Right renal cortex interstitium (tissue), 3 donors: Measurements from ENCODE around the gene RNF224. TPM values are rescaled to one million over a fixed set of nuclear protein-coding genes. Genes with fewer than 3 reads are reported as not detected.

Experiments
- DNase-seq, 3 donors: peaks; one replicate each; pipeline ENCODE4 v3.0.0-alpha.2; 2013; ENCODE audit warnings: low read depth in 3 of 3, low spot score in 2 of 3
- polyA plus RNA-seq, 3 donors: library from polyadenylated mRNA; unstranded; fragments of 120-200 nt; gene quantifications; one replicate each; pipeline ENCODE4 v1.2.1, GENCODE V29; 2013; ENCODE audit not compliant: insufficient read length in 3 of 3

RNF224 gene
- polyA plus RNA-seq, 3 donors: 3.0 to 8.0 (median 4.6) TPM

- no peak for DNase-seq
Observed at GRCh38 chr9:137269231-137269772, 42.0 kb downstream of the RNF224 start.

- no peak for DNase-seq
Observed at GRCh38 chr9:137270929-137271695, 43.8 kb downstream of the RNF224 start.

- DNase-seq: no peak
Observed at GRCh38 chr9:137271696-137272076, 44.4 kb downstream of the RNF224 start.

DNA sequence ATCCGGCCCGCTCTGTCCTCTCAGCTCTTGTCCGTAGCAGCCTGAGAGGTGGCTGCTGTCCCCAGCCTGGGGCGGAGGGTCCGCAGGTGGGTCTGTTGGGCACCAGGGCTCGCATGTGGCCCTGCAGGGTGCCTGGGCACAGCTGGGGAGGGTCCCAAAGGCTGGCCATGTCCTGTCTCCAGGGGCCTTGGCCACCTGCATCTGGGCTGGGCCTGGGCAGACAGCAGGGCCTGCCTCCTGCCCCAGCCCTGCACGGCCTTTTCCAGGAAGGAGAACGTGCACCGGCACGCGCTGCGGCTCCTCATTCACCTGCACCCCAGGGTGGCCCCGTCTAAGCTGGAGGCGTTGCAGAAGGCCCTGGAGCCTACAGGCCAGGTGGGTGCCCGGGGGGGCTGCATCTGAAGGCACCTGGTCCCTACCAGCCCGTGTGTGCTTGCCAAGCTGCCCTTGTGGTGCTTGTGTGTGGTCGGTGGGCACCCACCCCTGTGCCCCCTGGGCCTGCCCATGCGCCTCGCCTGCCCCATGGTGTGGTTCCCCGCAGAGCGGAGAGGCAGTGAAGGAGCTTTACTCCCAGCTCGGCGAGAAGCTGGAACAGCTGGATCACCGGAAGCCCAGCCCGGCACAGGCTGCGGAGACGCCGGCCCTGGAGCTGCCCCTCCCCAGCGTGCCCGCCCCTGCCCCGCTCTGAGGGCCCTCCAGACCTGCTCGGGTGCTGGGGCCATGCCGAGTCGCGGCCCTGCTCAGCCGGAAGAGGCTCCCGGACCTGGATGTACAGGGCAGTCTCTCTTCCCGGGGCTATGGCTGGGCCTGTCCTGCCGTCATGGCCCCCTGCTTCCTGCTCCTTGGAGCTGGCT, 45.2 kb downstream of the RNF224 start:
- DNase-seq: no peak

DNA sequence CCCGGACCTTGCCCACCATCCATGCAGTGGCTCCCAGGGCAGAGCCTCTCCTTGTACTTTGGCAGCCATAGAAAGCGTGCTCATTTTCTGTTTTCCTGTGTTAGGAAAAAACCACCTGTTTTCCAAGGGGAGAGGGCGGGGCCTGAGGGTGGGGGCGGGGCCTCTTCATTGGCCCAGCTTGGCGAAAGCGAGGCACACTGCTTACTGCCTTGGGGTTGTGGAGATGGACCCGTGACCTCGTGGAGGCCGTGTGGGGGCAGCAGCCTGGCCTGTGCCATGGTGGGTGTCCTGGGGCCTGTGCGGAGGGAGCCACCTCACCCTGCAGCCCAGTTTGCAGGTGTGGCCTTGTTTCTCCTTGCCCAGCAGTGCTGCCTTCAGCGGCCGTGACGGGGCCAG, 45.8 kb downstream of the RNF224 start:
- no peak for DNase-seq

DNA sequence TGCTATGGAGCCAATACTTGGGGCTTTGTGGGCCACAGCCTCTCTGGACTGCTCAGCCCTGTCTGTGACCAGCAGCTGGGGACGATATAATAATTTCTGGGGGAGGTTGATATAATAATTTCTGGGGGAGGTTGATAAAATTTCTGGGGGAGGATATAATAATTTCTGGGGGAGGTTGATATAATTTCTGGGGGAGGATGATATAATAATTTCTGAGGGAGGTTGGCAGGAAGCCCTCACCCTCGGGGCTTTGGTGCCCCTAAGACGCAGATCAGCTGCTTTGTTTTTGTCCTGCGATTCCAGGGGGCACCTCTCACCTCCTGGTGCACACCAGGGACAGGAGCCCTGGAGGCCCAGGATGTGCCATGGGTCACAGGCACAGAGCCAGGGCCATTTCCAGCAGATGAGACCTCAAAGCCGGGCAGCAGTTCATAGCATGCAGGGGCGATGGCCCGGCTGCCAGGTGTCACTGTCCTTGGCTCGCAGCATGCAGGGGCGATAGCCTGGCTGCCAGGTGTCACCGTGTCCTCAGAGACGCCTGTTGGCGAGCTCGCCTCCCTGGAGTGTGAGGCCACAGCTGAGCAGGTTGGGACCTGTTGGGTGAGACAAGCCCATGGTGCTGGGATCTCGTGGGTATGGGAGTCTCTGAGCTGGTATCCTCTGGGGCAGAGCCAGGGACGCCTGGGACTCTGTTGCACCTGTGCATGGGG, 46.5 kb downstream of the RNF224 start:
- DNase-seq: no peak

DNA sequence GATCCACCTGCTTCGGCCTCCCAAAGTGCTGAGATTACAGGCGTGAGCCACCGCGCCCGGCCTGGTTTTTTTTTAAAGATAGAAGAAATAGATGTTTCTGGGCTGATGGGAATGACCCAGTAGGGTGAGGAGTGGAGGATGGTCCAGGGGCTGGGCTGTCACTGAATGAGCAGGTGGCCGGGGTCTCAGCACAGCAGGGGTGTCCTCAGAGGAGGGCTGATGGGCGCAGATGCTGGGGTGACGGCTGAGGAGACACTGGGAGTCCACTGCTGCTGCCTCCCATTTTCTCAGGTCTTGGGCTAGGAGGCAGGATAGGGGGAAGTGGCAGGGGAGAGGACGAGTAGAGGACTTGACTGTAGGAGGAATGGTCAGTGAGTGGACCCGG, 47.9 kb downstream of the RNF224 start:
- no peak for DNase-seq

DNA sequence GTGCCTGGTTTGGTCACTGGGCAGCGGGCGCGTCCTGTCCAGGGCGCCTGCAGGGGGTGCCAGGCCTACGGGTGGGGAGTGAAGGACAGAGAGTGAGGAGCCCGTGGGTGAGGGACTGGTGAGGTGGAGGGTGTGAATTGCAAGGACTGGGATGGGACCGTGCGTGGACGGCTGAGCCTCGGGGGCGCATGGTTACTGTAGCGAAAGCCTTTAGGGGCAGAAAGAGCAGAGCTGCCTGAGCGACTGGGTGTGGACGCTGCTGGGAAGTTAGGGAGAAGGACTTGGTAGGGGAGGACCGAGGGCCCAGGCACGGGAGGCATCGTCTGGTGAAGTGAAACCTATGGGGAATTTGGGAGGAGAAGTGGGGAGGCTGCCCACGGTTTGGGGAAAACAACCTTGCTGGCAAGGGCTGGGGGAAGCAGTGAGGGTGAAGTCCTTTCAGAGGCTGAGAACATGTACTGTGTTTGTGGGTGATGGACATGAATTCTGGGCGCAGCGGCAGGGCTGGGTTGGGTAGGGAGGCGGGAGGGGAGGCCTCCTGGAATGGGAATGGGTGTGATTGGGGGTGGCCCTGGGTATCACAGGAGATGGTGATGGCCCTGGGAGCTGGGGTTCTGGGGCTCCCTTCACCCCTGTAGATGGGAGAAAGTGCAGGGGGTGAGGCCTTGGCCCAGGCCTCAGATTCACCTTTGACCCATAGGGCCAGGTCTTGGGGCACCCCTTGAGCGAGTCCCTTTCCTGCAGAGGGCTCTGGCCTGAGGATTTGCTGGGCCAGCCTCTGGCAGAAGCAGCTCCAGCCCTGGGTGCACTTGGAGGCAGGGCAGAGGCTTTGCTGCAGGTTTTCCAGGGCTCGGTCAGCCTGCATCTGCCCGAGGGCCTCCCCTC, 48.5 kb downstream of the RNF224 start:
- DNase-seq: no peak

GRCh38 chr9:137276473-137277328, 49.4 kb downstream of the RNF224 start:
- no peak for DNase-seq

GRCh38 chr9:137277329-137278041, 50.2 kb downstream of the RNF224 start, which contains the start of gene TOR4A:
TOR4A (plus strand) TSS chr9:137277726; CDS start chr9:137278690, 964 bp downstream.
- DNase-seq: no peak

DNA sequence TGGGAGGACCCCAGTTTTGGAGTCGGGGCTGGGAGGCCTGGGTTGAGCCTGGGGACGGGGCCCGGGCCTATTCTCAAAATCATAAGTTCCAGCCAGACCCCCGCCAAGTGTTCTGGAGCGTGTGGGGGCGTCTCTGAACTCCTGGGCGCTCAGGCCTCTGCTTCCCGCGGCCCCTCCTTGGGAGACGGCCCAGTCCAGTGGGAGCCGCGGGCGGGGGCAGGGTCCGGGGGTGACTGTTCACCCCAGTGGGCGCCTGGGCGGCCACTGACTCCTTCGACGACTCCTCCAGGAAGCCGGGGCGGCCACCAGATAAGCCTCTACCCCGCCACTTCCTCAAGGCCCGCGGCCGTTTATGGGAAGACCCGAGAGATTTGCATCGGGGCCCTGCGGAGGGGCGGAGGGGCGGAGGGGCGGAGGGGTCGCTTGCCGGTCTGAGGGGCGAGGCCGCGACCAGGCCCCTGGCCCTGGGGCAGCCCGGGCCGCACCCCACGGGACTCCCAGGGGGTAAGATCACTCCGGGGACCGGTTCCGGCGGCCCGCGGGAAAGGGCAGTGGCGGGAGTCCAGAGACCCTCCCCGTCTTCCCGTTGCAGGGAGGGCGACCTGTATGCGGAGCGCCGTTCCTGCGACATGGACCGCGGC, 50.9 kb downstream of the RNF224 start:
- no peak for DNase-seq

Other genes with a start within 250 kb of the RNF224 start
- gene PTGDS, start 250.0 kb upstream of the RNF224 start, polyA plus RNA-seq: 10 to 100 TPM; 20.9 to 29.3 (median 25.4) TPM
- gene LCNL1, start 244.5 kb upstream of the RNF224 start, polyA plus RNA-seq: under 1 TPM; 0.03 to 0.23 (median 0.12) TPM
- 10 to 100 TPM; 22.3 to 27.0 (median 24.4) TPM for gene PAXX, start 235.1 kb upstream of the RNF224 start, polyA plus RNA-seq
- under 1 TPM in 2 of 3 donors, not detected in 1; 0.36 to 0.38 TPM for gene CLIC3, start 230.9 kb upstream of the RNF224 start, polyA plus RNA-seq
- gene ABCA2, start 199.3 kb upstream of the RNF224 start, polyA plus RNA-seq: 10 to 100 TPM; 42.0 to 49.0 (median 46.3) TPM
- under 1 TPM in 1 of 3 donors, not detected in 2; 0.06 TPM for gene FUT7, start 195.4 kb upstream of the RNF224 start, polyA plus RNA-seq
- 10 to 100 TPM; 16.3 to 20.1 (median 18.7) TPM for gene NPDC1, start 181.3 kb upstream of the RNF224 start, polyA plus RNA-seq
- gene ENTPD2, start 173.4 kb upstream of the RNF224 start, polyA plus RNA-seq: 1 to 10 TPM; 2.9 to 3.9 (median 3.3) TPM
- 1 to 10 TPM; 5.4 to 6.2 (median 5.9) TPM for gene SAPCD2, start 156.9 kb upstream of the RNF224 start, polyA plus RNA-seq
- gene UAP1L1, start 150.0 kb upstream of the RNF224 start, polyA plus RNA-seq: 1 to 10 TPM; 3.5 to 5.4 (median 3.8) TPM
- gene MAN1B1, start 140.5 kb upstream of the RNF224 start, polyA plus RNA-seq: 10 to 100 TPM; 43.6 to 48.3 (median 47.0) TPM
- 10 to 100 TPM; 11.8 to 19.8 (median 11.9) TPM for gene DPP7, start 112.8 kb upstream of the RNF224 start, polyA plus RNA-seq
- gene GRIN1, start 88.3 kb upstream of the RNF224 start, polyA plus RNA-seq: not detected
- gene LRRC26, start 57.5 kb upstream of the RNF224 start, polyA plus RNA-seq: not detected
- gene TMEM210, start 55.4 kb upstream of the RNF224 start, polyA plus RNA-seq: not detected
- gene ANAPC2, start 38.9 kb upstream of the RNF224 start, polyA plus RNA-seq: 10 to 100 TPM; 29.1 to 34.5 (median 31.9) TPM
- gene SSNA1, start 38.8 kb upstream of the RNF224 start, polyA plus RNA-seq: 10 to 100 TPM; 41.4 to 52.2 (median 43.2) TPM
- 10 to 100 TPM; 12.8 to 15.5 (median 13.2) TPM for gene TPRN, start 26.8 kb upstream of the RNF224 start, polyA plus RNA-seq
- 10 to 100 TPM; 39.7 to 44.3 (median 42.6) TPM for gene TMEM203, start 21.9 kb upstream of the RNF224 start, polyA plus RNA-seq
- gene NDOR1, start 21.8 kb upstream of the RNF224 start, polyA plus RNA-seq: 1 to 10 TPM; 7.6 to 8.2 (median 8.2) TPM
- gene RNF208, start 5.3 kb upstream of the RNF224 start, polyA plus RNA-seq: 1 to 10 TPM; 5.1 to 7.2 (median 5.2) TPM
- gene CYSRT1, start 2.3 kb upstream of the RNF224 start, polyA plus RNA-seq: 1 to 10 TPM; 3.1 to 6.6 (median 5.6) TPM
- gene SLC34A3, start 3.4 kb downstream of the RNF224 start, polyA plus RNA-seq: 1 to 10 TPM; 2.8 to 6.0 (median 5.2) TPM
- gene TUBB4B, start 13.8 kb downstream of the RNF224 start, polyA plus RNA-seq: 100 to 1,000 TPM; 332 to 418 (median 352) TPM
- 1 to 10 TPM in 2 of 3 donors, under 1 TPM in 1; 0.75 to 1.6 (median 1.1) TPM for gene STPG3, start 23.8 kb downstream of the RNF224 start, polyA plus RNA-seq
- 10 to 100 TPM; 45.5 to 54.0 (median 51.3) TPM for gene NELFB, start 27.8 kb downstream of the RNF224 start, polyA plus RNA-seq
- 1 to 10 TPM; 3.7 to 4.3 (median 4.2) TPM for gene TOR4A, start 50.2 kb downstream of the RNF224 start, polyA plus RNA-seq
- 1 to 10 TPM; 5.3 to 7.5 (median 6.4) TPM for gene NRARP, start 74.8 kb downstream of the RNF224 start, polyA plus RNA-seq
- gene EXD3, start 195.7 kb downstream of the RNF224 start, polyA plus RNA-seq: 1 to 10 TPM; 8.7 to 9.2 (median 8.9) TPM
- gene NOXA1, start 195.9 kb downstream of the RNF224 start, polyA plus RNA-seq: 1 to 10 TPM; 3.9 to 4.9 (median 4.8) TPM
- gene ENTPD8, start 213.9 kb downstream of the RNF224 start, polyA plus RNA-seq: under 1 TPM; 0.19 to 0.34 (median 0.25) TPM
- gene NSMF, start 231.8 kb downstream of the RNF224 start, polyA plus RNA-seq: 10 to 100 TPM; 51.0 to 58.8 (median 57.3) TPM